ENCODE data around the gene RFNG.

Gene RFNG

GRCh38 chr17:82022310-82022980 is 29.2 kb downstream of the RFNG start, which contains the start of gene CENPX:
Gene CENPX (minus strand): TSS chr17:82022878. CDS start chr17:82022861, 17 bp downstream.
- peak within 1 kb of the TSS; percentile 84 for H3K4me3 ChIP-seq (ENCODE audit: low read depth, low read length)
- DNase-seq (ENCODE audit: low read depth): no peak
- no peak for TF ChIP-seq CTCF (IDR thresholded peaks at IDR 0.05; ENCODE audit: low read depth, low read length)
- peak; percentile 74 for TF ChIP-seq POLR2A (IDR thresholded peaks at IDR 0.05; ENCODE audit: extremely low read depth, insufficient read length)
- TF ChIP-seq MYC (IDR thresholded peaks at IDR 0.05; ENCODE audit: low read depth, low read length): peak; percentile 26; the same call in 1 of the 2 replicates
- TF ChIP-seq MAX (IDR thresholded peaks at IDR 0.05; ENCODE audit: low read depth, low read length): no peak

- DNase-seq (ENCODE audit: low read depth): no peak
- TF ChIP-seq MAX (IDR thresholded peaks at IDR 0.05; ENCODE audit: low read depth, low read length) (peak; percentile 10; the same call in 1 of the 2 replicates), POLR2A (IDR thresholded peaks at IDR 0.05; ENCODE audit: extremely low read depth, insufficient read length) (no peak), MYC (IDR thresholded peaks at IDR 0.05; ENCODE audit: low read depth, low read length) (no peak; the same call in 1 of the 2 replicates)
Measured at GRCh38 chr17:82021900-82022309, 29.7 kb downstream of the RFNG start.

GRCh38 chr17:82021107-82021899 is 30.3 kb downstream of the RFNG start:
- TF ChIP-seq MYC (IDR thresholded peaks at IDR 0.05; ENCODE audit: low read depth, low read length) (no peak), CTCF (IDR thresholded peaks at IDR 0.05; ENCODE audit: low read depth, low read length) (peak; percentile 69)
- peak; percentile 67 for DNase-seq (ENCODE audit: low read depth)
- H3K4me3 ChIP-seq (ENCODE audit: low read depth, low read length): peak overlapping the region; percentile 84

More at GRCh38 chr17:82021900-82022309, 29.7 kb downstream of the RFNG start:
- peak overlapping the region; percentile 84 for H3K4me3 ChIP-seq (ENCODE audit: low read depth, low read length)

GRCh38 chr17:82020572-82021106 is 31.0 kb downstream of the RFNG start:
- TF ChIP-seq POLR2A (IDR thresholded peaks at IDR 0.05; ENCODE audit: extremely low read depth, insufficient read length) (no peak), MAX (IDR thresholded peaks at IDR 0.05; ENCODE audit: low read depth, low read length) (no peak), MYC (IDR thresholded peaks at IDR 0.05; ENCODE audit: low read depth, low read length) (no peak), CTCF (IDR thresholded peaks at IDR 0.05; ENCODE audit: low read depth, low read length) (no peak)
- no peak for DNase-seq (ENCODE audit: low read depth)
- H3K4me3 ChIP-seq (ENCODE audit: low read depth, low read length): no peak overlapping the region

GRCh38 chr17:82019690-82020571 is 31.7 kb downstream of the RFNG start:
- H3K4me3 ChIP-seq (ENCODE audit: low read depth, low read length): no peak overlapping the region
- peak; percentile 49 for TF ChIP-seq MYC (IDR thresholded peaks at IDR 0.05; ENCODE audit: low read depth, low read length)
- TF ChIP-seq CTCF (IDR thresholded peaks at IDR 0.05; ENCODE audit: low read depth, low read length): peak; percentile 85
- TF ChIP-seq POLR2A (IDR thresholded peaks at IDR 0.05; ENCODE audit: extremely low read depth, insufficient read length): no peak
- peak; percentile 44 for TF ChIP-seq MAX (IDR thresholded peaks at IDR 0.05; ENCODE audit: low read depth, low read length)
- DNase-seq (ENCODE audit: low read depth): peak; percentile 79

Measured in NB4 (cell line).